A673 (cell line): ENCODE data around the gene ARID5B.

Experiments
- CTCF ChIP-seq: fragments of 300-800, 200-600 bp; sonication (generic); conservative IDR thresholded peaks from 2 replicates; pipeline ENCODE4 v1.5.1; 2017; ENCODE audit warnings: low read depth, mild to moderate bottlenecking, antibody characterized with exemption, low read length, moderate library complexity, mixed read lengths
- EZH2 ChIP-seq: fragments of 200-600 bp; sonication (generic); IDR thresholded peaks from 2 replicates; pipeline ENCODE4 v1.6.1; 2017; ENCODE audit warnings: borderline replicate concordance, low read depth, mild to moderate bottlenecking, mixed read lengths, antibody characterized with exemption, low read length; ENCODE audit not compliant: poor library complexity, severe bottlenecking

GRCh38 chr10:62056219-62056618, 154.7 kb downstream of the ARID5B start:
- no peak for TF ChIP-seq CTCF
- TF ChIP-seq EZH2: no peak
